Measurements from ENCODE around the gene RNF220. TPM values are rescaled to one million over a fixed set of nuclear protein-coding genes. Genes with fewer than 3 reads are reported as not detected.

RNF220 gene
- total and polyA plus RNA-seq, 9 of the 15 experiments (the other 6 are each of a cell fraction or from before 2014, with no cell fraction given) = 5.1 to 117 (median 66.9) TPM

DNA sequence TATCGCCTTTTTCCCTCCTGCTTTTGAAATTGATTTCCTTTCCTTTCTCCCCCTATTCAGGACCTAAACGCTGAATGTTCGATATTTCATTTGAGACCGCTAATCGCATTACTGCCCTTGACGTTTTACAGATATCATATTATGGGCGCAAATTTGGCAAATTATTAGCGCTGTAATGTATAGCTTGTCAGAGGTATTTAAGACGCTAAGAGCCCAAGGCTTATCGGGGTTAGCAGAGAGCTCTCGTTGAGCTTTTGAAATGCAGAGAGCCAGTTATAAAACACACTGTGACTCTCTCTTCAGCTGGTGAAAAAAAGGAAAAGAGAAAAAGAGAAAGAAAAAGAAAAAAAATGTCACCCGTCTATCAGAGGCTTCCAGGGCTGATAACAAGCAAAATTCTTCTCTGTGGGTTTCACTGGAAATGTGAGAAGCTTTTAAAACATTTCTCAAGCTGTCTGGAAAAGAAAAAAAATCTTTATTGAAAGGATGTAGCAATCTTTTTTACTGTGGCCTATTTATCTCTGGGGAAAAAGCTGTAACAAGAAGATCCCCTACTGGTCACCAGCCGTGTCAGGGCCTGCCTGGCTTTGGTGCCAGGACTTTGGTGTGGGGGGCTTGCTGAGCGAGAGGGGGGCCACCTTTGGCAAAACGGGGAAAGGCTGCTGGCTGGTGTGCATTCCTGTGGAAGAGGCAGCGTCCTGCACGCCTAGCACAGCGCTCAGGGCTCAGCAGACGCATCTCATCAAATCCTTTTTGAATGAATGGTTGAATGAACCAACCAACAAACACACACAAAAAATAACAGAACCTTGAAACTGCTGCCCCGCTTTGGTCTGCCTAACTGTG lies 119.8 kb downstream of the RNF220 start:
- 16% methylated on average over 20 of the region's 20 CpGs for WGBS (ENCODE audit: insufficient coverage, low coverage, missing lambda C conversion rate)
- ChIA-PET CTCF (ENCODE audit: low intra/inter-chr PET ratio) (no interaction called here), POLR2A (interaction anchor here (0.7 to 1.5 kb wide), 5 partner anchors 10 to 126 kb away, joined by 3 to 5 read pairs (median 3); no protein-coding TSS in a partner anchor)
- DNase-seq (ENCODE audit: extremely low read depth in 1 of 4, low spot score in 3 of 4) (peak in 2 of 4 experiments; percentile 44 to 50), FAIRE-seq (peak; percentile 57), ATAC-seq (peak; percentile 42)
- in situ Hi-C loops (cut with MboI) (no loop called here), intact Hi-C loops (cut with micrococcal nuclease) (no loop called here)
- peak overlapping the region; percentile 1; the same call in 1 of the 2 replicates for H3K4me3 ChIP-seq
- H3K9me1 ChIP-seq (ENCODE audit: control insufficient read depth, insufficient read depth, low read length) = no peaks in the 10 kb centered on the region
- peak overlapping the region; percentile 18; the same call in 1 of the 3 replicates for H3K27ac ChIP-seq (ENCODE audit: extremely low read depth, low read depth, low read length)
- peak overlapping the region; percentile 46 for H2AFZ ChIP-seq (ENCODE audit: low read depth, low read length)
- no TSS peak for BruUV-seq (replicated peaks)
- H3K9me3 ChIP-seq (replicated peaks; ENCODE audit: control insufficient read depth, insufficient read depth, low read depth, low read length) = no peaks in the 10 kb centered on the region
- peak overlapping the region; percentile 36 to 63; a peak in 3 of 4 replicates for H3K9ac ChIP-seq (ENCODE audit: insufficient read depth in 1 of 2, low read depth in 2 of 2, low read length in 2 of 2)
- H3K27me3 ChIP-seq (ENCODE audit: control insufficient read depth in 2 of 2, insufficient read depth in 2 of 2, low read length in 2 of 2) = no peaks in the 10 kb centered on the region
- no peaks in the 10 kb centered on the region for H3K79me2 ChIP-seq (ENCODE audit: control insufficient read depth, insufficient read depth, low read length)
- no peaks in the 10 kb centered on the region for H4K20me1 ChIP-seq (replicated peaks; ENCODE audit: control insufficient read depth, insufficient read depth, low read length)
- H3K4me2 ChIP-seq (ENCODE audit: insufficient read depth, low read length) = peak overlapping the region; percentile 60
- peaks cover 35 to 43% of the 10 kb centered on the region in 2 experiments; a peak in 4 of 5 replicates for H3K4me1 ChIP-seq (replicated peaks in 1 of 2; ENCODE audit: control insufficient read depth in 2 of 2, insufficient read depth in 2 of 2, low read length in 2 of 2)
- H3K36me3 ChIP-seq (ENCODE audit: control insufficient read depth, insufficient read depth, low read length) = no peaks in the 10 kb centered on the region
- TF ChIP-seq SMAD2 (IDR thresholded peaks at IDR 0.05; ENCODE audit: low read depth, low read length) (no peak), HDAC8 (tag; IDR thresholded peaks at IDR 0.05) (no peak), DDX20 (tag; IDR thresholded peaks at IDR 0.05; ENCODE audit: low read depth) (no peak), PPARD (CRISPR knock-in tag; IDR thresholded peaks at IDR 0.05) (no peak), GTF2F1 (IDR thresholded peaks at IDR 0.05; ENCODE audit: low read depth, low read length) (no peak), TCF3 (CRISPR knock-in tag; IDR thresholded peaks at IDR 0.05) (no peak; the same call in 1 of the 2 replicates), ZNF24 (IDR thresholded peaks at IDR 0.05) (no peak), SMARCA4 (IDR thresholded peaks at IDR 0.05) (peak; percentile 67), TAL1 (IDR thresholded peaks at IDR 0.05) (0 out of 2 replicates have a peak, but pooled peaks have one; percentile 18), TEAD4 (IDR thresholded peaks at IDR 0.05; ENCODE audit: low read length) (peak; percentile 29; the same call in 1 of the 2 replicates), TEAD4 (CRISPR knock-in tag; IDR thresholded peaks at IDR 0.05; ENCODE audit: borderline replicate concordance) (no peak)
- TF ChIP-seq, protein P1, sequence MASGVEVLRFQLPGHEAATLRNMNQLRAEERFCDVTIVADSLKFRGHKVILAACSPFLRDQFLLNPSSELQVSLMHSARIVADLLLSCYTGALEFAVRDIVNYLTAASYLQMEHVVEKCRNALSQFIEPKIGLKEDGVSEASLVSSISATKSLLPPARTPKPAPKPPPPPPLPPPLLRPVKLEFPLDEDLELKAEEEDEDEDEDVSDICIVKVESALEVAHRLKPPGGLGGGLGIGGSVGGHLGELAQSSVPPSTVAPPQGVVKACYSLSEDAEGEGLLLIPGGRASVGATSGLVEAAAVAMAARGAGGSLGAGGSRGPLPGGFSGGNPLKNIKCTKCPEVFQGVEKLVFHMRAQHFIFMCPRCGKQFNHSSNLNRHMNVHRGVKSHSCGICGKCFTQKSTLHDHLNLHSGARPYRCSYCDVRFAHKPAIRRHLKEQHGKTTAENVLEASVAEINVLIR (CRISPR knock-in tag; IDR thresholded peaks at IDR 0.05) = no peak
- TF ChIP-seq, protein P2, sequence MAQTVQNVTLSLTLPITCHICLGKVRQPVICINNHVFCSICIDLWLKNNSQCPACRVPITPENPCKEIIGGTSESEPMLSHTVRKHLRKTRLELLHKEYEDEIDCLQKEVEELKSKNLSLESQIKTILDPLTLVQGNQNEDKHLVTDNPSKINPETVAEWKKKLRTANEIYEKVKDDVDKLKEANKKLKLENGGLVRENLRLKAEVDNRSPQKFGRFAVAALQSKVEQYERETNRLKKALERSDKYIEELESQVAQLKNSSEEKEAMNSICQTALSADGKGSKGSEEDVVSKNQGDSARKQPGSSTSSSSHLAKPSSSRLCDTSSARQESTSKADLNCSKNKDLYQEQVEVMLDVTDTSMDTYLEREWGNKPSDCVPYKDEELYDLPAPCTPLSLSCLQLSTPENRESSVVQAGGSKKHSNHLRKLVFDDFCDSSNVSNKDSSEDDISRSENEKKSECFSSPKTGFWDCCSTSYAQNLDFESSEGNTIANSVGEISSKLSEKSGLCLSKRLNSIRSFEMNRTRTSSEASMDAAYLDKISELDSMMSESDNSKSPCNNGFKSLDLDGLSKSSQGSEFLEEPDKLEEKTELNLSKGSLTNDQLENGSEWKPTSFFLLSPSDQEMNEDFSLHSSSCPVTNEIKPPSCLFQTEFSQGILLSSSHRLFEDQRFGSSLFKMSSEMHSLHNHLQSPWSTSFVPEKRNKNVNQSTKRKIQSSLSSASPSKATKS (CRISPR knock-in tag; IDR thresholded peaks at IDR 0.05) = no peak
- TF ChIP-seq, protein P3, sequence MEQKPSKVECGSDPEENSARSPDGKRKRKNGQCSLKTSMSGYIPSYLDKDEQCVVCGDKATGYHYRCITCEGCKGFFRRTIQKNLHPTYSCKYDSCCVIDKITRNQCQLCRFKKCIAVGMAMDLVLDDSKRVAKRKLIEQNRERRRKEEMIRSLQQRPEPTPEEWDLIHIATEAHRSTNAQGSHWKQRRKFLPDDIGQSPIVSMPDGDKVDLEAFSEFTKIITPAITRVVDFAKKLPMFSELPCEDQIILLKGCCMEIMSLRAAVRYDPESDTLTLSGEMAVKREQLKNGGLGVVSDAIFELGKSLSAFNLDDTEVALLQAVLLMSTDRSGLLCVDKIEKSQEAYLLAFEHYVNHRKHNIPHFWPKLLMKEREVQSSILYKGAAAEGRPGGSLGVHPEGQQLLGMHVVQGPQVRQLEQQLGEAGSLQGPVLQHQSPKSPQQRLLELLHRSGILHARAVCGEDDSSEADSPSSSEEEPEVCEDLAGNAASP (IDR thresholded peaks at IDR 0.05) = no peak
- TF ChIP-seq, protein P4, sequence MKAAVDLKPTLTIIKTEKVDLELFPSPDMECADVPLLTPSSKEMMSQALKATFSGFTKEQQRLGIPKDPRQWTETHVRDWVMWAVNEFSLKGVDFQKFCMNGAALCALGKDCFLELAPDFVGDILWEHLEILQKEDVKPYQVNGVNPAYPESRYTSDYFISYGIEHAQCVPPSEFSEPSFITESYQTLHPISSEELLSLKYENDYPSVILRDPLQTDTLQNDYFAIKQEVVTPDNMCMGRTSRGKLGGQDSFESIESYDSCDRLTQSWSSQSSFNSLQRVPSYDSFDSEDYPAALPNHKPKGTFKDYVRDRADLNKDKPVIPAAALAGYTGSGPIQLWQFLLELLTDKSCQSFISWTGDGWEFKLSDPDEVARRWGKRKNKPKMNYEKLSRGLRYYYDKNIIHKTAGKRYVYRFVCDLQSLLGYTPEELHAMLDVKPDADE (conservative IDR thresholded peaks at IDR 0.05; ENCODE audit: control insufficient read depth, low read depth, low read length) = no peak
- TF ChIP-seq, protein P5, sequence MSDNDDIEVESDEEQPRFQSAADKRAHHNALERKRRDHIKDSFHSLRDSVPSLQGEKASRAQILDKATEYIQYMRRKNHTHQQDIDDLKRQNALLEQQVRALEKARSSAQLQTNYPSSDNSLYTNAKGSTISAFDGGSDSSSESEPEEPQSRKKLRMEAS (CRISPR knock-in tag; IDR thresholded peaks at IDR 0.05) = no peak

Measured in K562 (cell line).